ENCODE results near the gene ADGRB3.

ADGRB3 gene

DNA sequence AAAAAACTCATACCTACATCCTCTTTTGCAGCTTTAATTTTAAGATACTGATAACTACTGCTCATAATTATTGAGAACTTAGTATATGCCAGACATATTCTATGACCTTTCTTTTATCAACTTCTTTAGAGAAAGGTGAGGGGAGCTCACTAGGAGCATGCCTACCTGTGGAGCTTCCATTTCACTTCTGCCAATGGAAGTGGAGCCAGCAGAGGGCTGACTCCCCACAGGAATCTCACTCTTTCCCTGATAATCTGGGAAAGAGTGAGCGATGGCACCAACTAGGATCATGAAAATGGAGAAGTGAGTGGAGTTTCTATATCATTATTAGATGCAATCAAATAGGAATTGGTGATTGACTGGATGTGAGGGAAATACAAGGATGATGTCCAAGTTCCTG is 676.8 kb downstream of the ADGRB3 start:
- no peak for DNase-seq

DNA sequence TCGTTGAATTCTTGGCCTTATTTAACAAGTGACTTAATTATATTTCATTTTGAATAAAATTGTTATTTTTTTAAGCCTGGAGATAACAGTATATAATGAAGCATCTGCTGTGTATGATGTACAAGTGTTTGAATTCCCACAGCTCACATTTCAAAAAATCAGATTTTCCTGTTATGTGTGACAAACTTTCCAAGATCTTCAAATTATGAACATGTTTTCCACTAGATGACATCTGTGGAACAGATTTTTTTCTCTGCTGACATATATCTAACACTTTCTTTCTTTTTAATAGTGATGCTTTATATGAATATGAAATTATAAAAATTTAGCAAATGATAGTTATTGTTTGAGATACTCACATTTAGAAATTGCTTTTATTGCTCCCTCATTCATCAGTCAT is 678.9 kb downstream of the ADGRB3 start:
- DNase-seq, result no peak
- TF ChIP-seq, protein P1, sequence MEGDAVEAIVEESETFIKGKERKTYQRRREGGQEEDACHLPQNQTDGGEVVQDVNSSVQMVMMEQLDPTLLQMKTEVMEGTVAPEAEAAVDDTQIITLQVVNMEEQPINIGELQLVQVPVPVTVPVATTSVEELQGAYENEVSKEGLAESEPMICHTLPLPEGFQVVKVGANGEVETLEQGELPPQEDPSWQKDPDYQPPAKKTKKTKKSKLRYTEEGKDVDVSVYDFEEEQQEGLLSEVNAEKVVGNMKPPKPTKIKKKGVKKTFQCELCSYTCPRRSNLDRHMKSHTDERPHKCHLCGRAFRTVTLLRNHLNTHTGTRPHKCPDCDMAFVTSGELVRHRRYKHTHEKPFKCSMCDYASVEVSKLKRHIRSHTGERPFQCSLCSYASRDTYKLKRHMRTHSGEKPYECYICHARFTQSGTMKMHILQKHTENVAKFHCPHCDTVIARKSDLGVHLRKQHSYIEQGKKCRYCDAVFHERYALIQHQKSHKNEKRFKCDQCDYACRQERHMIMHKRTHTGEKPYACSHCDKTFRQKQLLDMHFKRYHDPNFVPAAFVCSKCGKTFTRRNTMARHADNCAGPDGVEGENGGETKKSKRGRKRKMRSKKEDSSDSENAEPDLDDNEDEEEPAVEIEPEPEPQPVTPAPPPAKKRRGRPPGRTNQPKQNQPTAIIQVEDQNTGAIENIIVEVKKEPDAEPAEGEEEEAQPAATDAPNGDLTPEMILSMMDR (IDR thresholded peaks at IDR 0.05; ENCODE audit: low read depth, low read length), result no peak
- H3K9me3 ChIP-seq (ENCODE audit: severe bottlenecking), result no peaks in the 10 kb centered on the region
- no peak overlapping the region for H3K4me3 ChIP-seq (ENCODE audit: low read depth, low read length)
- H3K36me3 ChIP-seq, result no peaks in the 10 kb centered on the region; the same call in 1 of the 2 replicates
- no peak overlapping the region for H3K27ac ChIP-seq
- no peaks in the 10 kb centered on the region for H3K27me3 ChIP-seq (ENCODE audit: insufficient read depth, low read depth, severe bottlenecking)

More for the DNA sequence above, 676.8 kb downstream of the ADGRB3 start:
- Histone ChIP-seq H3K27ac (no peak overlapping the region), H3K27me3 (ENCODE audit: insufficient read depth, low read depth, severe bottlenecking) (no peaks in the 10 kb centered on the region), H3K9me3 (ENCODE audit: severe bottlenecking) (no peaks in the 10 kb centered on the region), H3K4me3 (ENCODE audit: low read depth, low read length) (no peak overlapping the region), H3K36me3 (no peaks in the 10 kb centered on the region; the same call in 1 of the 2 replicates)
- TF ChIP-seq, protein P1 (IDR thresholded peaks at IDR 0.05; ENCODE audit: low read depth, low read length), result no peak

DNA sequence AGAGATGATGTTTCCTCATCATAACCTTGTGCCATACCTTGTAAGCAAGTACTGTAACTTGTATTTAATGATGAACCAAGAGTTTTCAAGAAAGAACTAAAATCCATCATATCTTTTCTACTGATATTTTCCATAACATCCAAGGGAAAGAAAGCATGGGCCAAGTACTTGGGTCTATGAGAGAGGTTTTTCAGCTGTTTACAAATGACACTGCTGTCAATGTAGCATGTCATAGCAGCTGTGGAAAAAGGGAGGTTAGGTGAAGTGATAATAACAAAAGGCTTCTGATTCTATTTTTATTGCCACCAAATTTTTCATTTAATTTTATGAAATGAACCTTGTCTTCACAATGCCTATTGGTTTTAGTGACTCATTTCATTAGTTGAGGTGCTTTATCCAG is 679.4 kb downstream of the ADGRB3 start:
- Histone ChIP-seq H3K9me3 (ENCODE audit: severe bottlenecking) (no peaks in the 10 kb centered on the region), H3K4me3 (ENCODE audit: low read depth, low read length) (no peak overlapping the region), H3K27ac (no peak overlapping the region), H3K36me3 (no peaks in the 10 kb centered on the region), H3K27me3 (ENCODE audit: insufficient read depth, low read depth, severe bottlenecking) (no peaks in the 10 kb centered on the region)
- TF ChIP-seq, protein P1 (IDR thresholded peaks at IDR 0.05; ENCODE audit: low read depth, low read length), result no peak
- DNase-seq, result no peak

DNA sequence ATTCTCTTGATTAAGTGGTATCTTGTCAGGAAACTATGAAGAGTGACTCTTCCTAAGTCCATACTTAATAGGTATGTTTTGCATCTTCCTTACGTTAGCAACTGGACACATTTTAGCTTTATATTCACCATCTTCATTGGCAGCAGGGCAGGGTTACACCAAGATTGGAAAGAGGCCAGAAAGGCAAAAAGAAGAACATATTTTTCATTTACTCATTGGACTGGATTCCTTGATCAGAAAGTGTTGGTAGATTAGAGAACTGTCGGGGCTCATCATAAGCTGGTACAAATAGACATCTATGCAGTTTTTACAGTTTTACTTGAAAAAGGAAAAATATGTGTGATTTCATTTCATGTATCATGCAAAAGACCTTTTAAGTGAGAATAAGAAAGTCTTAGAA is 696.8 kb downstream of the ADGRB3 start:
- Histone ChIP-seq H3K9me3 (ENCODE audit: severe bottlenecking) (no peaks in the 10 kb centered on the region), H3K4me3 (ENCODE audit: low read depth, low read length) (no peak overlapping the region), H3K27ac (no peak overlapping the region), H3K36me3 (no peaks in the 10 kb centered on the region), H3K27me3 (ENCODE audit: insufficient read depth, low read depth, severe bottlenecking) (no peaks in the 10 kb centered on the region)
- TF ChIP-seq, protein P1 (IDR thresholded peaks at IDR 0.05; ENCODE audit: low read depth, low read length), result no peak
- no peak for DNase-seq

DNA sequence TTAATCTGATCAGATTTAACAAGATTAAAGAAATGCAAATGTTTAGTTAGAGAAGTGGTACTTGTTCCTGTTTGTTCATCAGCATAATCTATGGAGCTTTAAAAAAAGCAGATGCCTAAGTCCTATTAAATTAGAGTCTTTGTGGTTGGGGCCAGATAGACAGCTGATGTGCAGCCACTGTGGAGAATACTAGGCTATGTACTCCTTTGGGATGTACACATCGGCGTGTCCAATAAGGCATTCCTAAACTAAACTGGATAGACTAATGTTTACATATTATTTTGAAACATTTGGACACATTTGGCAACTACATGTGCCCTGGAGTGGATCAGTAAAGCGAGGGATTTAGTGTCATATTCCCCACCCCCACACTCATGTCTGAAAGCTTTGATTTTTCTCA is 702.2 kb downstream of the ADGRB3 start:
- no peaks in the 10 kb centered on the region for H3K27me3 ChIP-seq (ENCODE audit: insufficient read depth, low read depth, severe bottlenecking)
- no peaks in the 10 kb centered on the region for H3K36me3 ChIP-seq
- DNase-seq, result no peak
- no peak overlapping the region for H3K4me3 ChIP-seq (ENCODE audit: low read depth, low read length)
- TF ChIP-seq, protein P1 (IDR thresholded peaks at IDR 0.05; ENCODE audit: low read depth, low read length), result no peak
- H3K27ac ChIP-seq, result no peak overlapping the region
- no peaks in the 10 kb centered on the region for H3K9me3 ChIP-seq (ENCODE audit: severe bottlenecking)

DNA sequence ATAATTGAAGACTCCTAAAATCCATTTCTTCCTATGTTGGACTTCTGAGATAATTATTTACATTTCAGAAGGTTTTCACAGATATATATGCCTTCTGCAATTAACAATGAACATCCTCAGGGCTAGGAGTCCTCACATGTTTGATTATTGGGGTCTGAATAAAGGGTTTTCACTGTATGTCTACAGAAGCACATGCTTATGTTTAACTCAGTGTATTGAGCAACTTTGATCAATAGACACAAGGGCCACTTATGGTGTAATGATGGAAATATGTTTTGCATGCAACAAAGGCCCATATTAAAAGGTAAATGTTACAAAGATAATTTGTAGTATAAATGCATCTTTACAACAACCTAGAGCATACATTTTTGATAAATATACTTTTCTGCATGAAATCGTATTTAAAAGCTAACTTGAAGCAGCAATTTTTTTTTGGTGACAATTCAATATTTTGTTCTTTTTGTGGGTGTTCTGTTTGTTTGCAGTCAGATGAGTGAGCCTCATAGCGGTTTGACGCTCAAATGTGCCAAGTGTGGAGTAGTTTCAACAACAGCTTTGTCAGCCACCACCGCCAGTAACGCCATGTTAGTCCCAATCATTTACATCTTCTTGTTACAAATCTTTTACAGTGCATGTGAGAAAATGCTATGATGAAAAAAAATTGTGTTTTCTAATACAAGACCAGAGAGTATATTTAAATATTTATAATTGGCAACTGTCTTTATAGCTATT is 703.5 kb downstream of the ADGRB3 start:
- Histone ChIP-seq H3K27ac (no peak overlapping the region), H3K36me3 (no peaks in the 10 kb centered on the region), H3K9me3 (ENCODE audit: severe bottlenecking) (no peaks in the 10 kb centered on the region), H3K4me3 (ENCODE audit: low read depth, low read length) (no peak overlapping the region), H3K27me3 (ENCODE audit: insufficient read depth, low read depth, severe bottlenecking) (no peaks in the 10 kb centered on the region)
- DNase-seq, result no peak
- TF ChIP-seq, protein P1 (IDR thresholded peaks at IDR 0.05; ENCODE audit: low read depth, low read length), result no peak
